ENCODE results near the gene KRT4. TPM values are rescaled to one million over a fixed set of nuclear protein-coding genes. Genes with fewer than 3 reads are reported as not detected.

KRT4 gene
- total RNA-seq, 4 donors from 2014 or later: 3.5 to 227 (median 10.8) TPM

DNA sequence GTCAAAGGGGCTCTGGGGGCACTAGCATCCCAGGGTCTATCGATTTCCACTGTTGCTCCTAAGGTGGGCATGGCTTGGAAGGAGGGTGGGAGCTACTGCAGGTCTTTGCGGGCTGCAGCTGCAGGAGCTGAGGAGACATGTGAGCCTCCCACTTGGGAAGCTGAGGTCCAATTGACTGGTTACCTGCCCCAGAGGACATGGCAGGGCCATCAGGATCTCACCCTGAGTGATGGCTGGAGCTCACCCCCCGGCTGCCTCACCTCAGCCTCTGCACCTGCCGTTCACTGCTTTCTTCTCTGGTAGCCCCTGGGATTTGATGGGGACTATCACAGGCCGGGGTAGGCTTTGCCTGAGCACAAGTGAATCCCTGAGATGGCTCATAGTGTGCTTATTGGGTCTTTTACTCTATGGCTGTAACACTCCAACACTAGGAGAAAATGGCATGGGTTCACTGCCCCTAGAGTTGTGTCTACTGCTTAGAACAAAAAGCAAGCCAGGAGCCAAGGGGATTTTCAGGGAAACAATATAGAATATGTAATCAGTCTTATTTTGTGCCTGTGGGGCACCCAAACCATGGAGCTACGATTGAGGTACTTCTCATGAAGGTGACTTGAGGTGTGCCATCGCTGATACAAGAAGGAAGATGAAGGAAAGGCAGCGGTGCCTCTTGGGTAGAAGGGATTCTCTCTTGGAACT, 3.2 kb upstream of the KRT4 start:
- TF ChIP-seq POLR2AphosphoS5 (IDR thresholded peaks at IDR 0.05) (no peak), EP300 (IDR thresholded peaks at IDR 0.05) (no peak), POLR2A (IDR thresholded peaks at IDR 0.05) (no peak)
- TF ChIP-seq, protein P1, sequence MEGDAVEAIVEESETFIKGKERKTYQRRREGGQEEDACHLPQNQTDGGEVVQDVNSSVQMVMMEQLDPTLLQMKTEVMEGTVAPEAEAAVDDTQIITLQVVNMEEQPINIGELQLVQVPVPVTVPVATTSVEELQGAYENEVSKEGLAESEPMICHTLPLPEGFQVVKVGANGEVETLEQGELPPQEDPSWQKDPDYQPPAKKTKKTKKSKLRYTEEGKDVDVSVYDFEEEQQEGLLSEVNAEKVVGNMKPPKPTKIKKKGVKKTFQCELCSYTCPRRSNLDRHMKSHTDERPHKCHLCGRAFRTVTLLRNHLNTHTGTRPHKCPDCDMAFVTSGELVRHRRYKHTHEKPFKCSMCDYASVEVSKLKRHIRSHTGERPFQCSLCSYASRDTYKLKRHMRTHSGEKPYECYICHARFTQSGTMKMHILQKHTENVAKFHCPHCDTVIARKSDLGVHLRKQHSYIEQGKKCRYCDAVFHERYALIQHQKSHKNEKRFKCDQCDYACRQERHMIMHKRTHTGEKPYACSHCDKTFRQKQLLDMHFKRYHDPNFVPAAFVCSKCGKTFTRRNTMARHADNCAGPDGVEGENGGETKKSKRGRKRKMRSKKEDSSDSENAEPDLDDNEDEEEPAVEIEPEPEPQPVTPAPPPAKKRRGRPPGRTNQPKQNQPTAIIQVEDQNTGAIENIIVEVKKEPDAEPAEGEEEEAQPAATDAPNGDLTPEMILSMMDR (IDR thresholded peaks at IDR 0.05): no peak
- Histone ChIP-seq H3K27ac (no peak overlapping the region), H3K4me1 (peaks cover 0 to under 1% (median 0%) of the 10 kb centered on the region in 3 donors), H3K9me3 (no peaks in the 10 kb centered on the region), H3K36me3 (no peaks in the 10 kb centered on the region), H3K4me3 (no peak overlapping the region), H3K27me3 (peaks cover 21% of the 10 kb centered on the region)
- 79 to 83% methylated on average over 4 to 5 of the region's 8 CpGs for WGBS, 2 donors (ENCODE audit: low coverage in 1 of 2)
- ATAC-seq: no peak

DNA sequence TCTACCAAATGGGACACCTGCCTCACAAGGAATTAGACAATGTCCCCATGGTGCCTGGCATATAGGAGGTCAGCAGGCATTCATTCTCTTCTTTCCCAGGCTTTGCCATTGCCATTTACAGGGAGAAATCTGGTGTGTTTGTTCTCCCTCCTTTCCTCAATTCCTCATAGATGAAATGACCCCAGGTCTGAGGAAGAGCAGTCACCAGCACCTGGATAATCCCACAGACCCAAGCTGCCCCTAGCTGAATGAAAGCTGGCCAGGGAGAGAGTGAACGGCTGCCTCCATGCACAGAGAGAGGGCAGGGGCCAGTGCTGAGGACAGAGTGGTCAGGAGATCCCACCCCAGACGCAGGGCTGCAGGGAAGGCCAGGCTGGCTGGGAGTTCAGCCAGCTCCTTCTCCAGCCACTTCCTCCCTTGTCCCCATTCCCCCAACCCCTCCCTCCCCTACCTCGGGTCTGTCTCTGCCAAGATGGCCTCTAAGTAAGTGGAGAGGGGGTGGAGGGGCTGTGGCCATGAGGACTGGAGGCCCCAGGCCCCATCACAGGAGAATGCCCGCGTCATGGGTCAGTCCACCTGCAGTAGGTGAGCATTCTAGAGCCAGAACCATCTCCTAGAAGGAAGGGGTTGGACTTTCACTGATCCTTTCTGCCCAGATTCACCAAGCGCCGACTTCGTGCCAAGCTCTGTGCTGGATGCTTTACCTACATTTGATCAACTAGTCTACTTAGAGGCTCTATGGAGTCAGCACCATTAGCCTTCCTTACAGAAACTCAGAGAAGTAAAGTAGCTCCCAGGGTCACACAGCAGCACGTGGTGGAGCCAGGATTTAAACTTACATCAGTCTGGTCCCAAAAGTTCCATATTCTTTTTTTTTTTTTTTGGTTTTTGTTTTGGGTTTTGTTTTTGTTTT, 2.0 kb upstream of the KRT4 start:
- H3K4me1 ChIP-seq: no peaks in the 10 kb centered on the region
- 39% methylated on average over 2 of the region's 9 CpGs; no CpG with 5 or more reads in 1 of the 2 donors for WGBS, 2 donors (ENCODE audit: low coverage in 1 of 2)
- no peaks in the 10 kb centered on the region for H3K9me3 ChIP-seq
- H3K36me3 ChIP-seq: no peaks in the 10 kb centered on the region
- ATAC-seq: no peak
- TF ChIP-seq, protein P1 (IDR thresholded peaks at IDR 0.05): no peak
- TF ChIP-seq POLR2AphosphoS5 (IDR thresholded peaks at IDR 0.05): no peak
- TF ChIP-seq EP300 (IDR thresholded peaks at IDR 0.05): no peak
- TF ChIP-seq POLR2A (IDR thresholded peaks at IDR 0.05): no peak
- peaks cover 21% of the 10 kb centered on the region for H3K27me3 ChIP-seq
- H3K27ac ChIP-seq: no peak overlapping the region
- H3K4me3 ChIP-seq: no peak overlapping the region

DNA sequence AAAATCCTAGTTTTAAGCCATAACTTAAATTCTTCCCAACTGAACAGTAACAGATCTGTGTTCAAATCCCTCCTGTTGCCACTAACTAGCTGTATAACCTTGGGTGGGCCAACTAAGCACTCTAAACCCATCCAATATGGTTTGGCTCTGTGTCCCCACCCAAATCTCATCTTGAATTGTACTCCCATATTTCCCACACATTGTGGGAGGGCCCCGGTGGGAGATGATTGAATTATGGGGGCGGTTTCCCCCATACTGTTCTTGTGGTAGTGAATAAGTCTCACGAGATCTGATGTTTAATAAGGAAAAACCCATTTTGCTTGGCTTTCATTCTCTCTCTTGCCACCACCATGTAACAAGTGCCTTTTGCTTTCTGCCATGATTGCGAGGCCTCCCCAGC, 1.2 kb upstream of the KRT4 start:
- Histone ChIP-seq H3K27ac (no peak overlapping the region), H3K4me3 (no peak overlapping the region), H3K4me1 (no peaks in the 10 kb centered on the region), H3K27me3 (peaks cover 21% of the 10 kb centered on the region), H3K36me3 (no peaks in the 10 kb centered on the region), H3K9me3 (no peaks in the 10 kb centered on the region)
- no peak for ATAC-seq
- TF ChIP-seq, protein P1 (IDR thresholded peaks at IDR 0.05): no peak
- TF ChIP-seq EP300 (IDR thresholded peaks at IDR 0.05): no peak
- TF ChIP-seq POLR2A (IDR thresholded peaks at IDR 0.05): no peak
- no peak for TF ChIP-seq POLR2AphosphoS5 (IDR thresholded peaks at IDR 0.05)
- 77 to 78% methylated on average over 4 of the region's 4 CpGs for WGBS, 2 donors (ENCODE audit: low coverage in 1 of 2)

DNA sequence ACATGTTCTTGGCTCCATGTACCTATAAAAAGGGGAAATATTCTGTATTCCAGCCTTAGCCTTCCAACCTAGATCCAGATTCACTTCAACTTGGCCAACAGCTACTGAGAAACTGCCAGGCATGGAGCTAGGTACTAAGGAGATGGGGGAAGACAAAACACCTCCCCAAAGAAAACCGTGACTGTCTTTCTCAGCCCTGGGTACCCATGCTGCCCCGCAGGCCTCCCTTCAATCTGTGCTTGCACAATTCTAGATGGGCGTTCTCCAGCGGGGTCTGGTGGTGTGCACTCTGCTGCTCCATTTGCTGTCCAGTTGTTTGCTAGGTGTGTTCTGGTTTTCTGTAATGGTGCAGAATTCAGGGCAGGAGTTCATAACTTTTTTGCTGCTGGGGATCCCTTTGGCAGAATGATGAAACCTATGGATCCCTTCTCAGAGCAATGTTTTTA, 817 bp upstream of the KRT4 start:
- Histone ChIP-seq H3K36me3 (no peaks in the 10 kb centered on the region), H3K27me3 (peaks cover 19% of the 10 kb centered on the region), H3K9me3 (no peaks in the 10 kb centered on the region), H3K4me1 (no peaks in the 10 kb centered on the region), H3K4me3 (no peak overlapping the region), H3K27ac (no peak overlapping the region)
- no peak for TF ChIP-seq POLR2AphosphoS5 (IDR thresholded peaks at IDR 0.05)
- TF ChIP-seq POLR2A (IDR thresholded peaks at IDR 0.05): no peak
- no peak for TF ChIP-seq EP300 (IDR thresholded peaks at IDR 0.05)
- TF ChIP-seq, protein P1 (IDR thresholded peaks at IDR 0.05): no peak
- 58 to 73% methylated on average over 2 to 4 of the region's 4 CpGs for WGBS, 2 donors (ENCODE audit: low coverage in 1 of 2)
- ATAC-seq: no peak

All from gastroesophageal sphincter (tissue), 4 donors.